H54 (cell line): Measurements from ENCODE around the gene MRPL58.
"Not testable (repeated sequence)": the region's sequence is repeated elsewhere in the genome, so short reads cannot be mapped to it uniquely, and the experiment has no call there.

Source experiments
- DNase-seq: peaks from one replicate; pipeline ENCODE4 v3.0.0; 2011; ENCODE audit warnings: low spot score, mixed read lengths; ENCODE audit not compliant: insufficient read length
- FAIRE-seq: peaks from 3 replicates; lab custom pipeline; 2011; peaks lifted over from hg19 to GRCh38; lab: Jason Lieb, UNC
- POLR2A ChIP-seq: IDR thresholded peaks from 2 replicates; pipeline ENCODE4 v1.6.1; 2011; ENCODE audit warnings: low read depth, mild to moderate bottlenecking, low read length

Gene MRPL58

DNA sequence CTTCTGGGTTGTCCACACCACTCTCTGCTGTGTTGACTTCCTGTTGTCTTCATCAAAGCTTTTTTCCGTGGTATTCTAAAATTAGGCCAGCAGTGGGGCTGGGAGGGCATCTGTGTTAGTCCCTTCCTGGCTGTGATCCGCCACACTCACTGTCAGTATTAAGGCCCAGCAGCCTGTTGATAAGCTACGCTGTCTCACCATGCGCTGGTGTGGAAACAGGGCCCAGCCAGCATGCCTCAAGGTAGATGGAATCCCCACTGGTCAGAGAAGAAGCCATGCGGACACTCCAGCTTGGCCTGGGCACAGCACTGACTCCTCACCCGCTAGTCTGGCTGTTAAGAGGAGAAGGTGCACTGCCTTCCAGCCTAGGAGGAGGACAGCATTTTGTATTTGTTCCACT is 13.7 kb upstream of the MRPL58 start:
- DNase-seq (no peak), FAIRE-seq (no peak)
- TF ChIP-seq POLR2A = no peak

DNA sequence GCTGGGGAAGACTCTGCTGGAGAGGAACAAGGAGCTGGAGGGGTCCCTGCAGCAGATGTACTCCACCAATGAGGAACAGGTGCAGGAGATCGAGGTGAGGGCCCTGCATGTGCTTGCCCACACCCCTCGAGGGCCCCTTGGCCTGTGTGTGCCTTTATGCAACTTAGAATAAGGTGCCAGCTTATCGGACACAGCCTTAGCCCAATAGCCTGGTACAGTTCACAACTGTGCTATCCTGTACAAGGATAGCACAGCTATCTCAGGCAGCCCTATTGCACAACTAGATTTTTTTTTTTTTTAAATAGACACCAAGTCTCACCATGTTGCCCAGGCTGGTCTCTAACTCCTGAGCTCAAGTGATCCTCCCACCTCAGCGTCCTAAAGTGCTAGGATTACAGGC is 12.9 kb upstream of the MRPL58 start:
- DNase-seq (no peak), FAIRE-seq (no peak)
- TF ChIP-seq POLR2A = no peak

GRCh38 chr17:75001915-75002843 is 10.3 kb upstream of the MRPL58 start:
- no peak for TF ChIP-seq POLR2A
- DNase-seq (no peak), FAIRE-seq (no peak)

DNA sequence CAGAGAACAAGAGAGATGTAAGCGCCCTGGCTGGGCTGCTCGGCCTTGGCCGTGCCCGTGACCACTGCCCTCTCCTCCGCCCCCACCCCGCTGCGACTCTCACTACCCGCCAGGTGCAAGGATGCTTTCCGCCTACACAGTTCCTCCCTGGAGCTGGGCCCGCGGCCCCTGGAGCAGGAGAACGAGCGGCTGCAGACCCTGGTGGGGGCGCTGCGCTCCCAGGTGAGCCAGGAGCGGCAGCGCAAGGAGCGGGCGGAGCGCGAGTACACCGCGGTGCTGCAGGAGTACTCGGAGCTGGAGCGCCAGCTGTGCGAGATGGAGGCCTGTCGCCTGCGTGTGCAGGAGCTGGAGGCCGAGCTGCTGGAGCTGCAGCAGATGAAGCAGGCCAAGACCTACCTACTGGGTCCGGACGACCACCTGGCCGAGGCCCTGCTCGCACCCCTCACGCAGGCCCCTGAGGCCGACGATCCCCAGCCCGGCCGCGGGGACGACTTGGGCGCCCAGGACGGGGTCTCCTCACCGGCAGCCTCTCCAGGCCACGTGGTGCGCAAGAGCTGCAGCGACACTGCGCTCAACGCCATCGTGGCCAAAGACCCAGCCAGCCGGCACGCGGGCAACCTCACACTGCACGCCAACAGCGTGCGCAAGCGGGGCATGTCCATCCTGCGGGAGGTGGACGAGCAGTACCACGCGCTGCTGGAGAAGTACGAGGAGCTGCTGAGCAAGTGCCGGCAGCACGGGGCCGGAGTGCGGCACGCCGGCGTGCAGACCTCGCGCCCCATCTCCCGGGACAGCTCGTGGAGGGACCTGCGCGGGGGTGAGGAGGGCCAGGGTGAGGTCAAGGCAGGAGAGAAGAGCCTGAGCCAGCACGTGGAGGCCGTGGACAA is 9.2 kb upstream of the MRPL58 start:
- no peak for TF ChIP-seq POLR2A

GRCh38 chr17:75003957-75004355 is 8.5 kb upstream of the MRPL58 start:
- DNase-seq (no peak), FAIRE-seq (no peak)
- no peak for TF ChIP-seq POLR2A

More for the DNA sequence above, 9.2 kb upstream of the MRPL58 start:
- FAIRE-seq (no peak), DNase-seq (no peak)

DNA sequence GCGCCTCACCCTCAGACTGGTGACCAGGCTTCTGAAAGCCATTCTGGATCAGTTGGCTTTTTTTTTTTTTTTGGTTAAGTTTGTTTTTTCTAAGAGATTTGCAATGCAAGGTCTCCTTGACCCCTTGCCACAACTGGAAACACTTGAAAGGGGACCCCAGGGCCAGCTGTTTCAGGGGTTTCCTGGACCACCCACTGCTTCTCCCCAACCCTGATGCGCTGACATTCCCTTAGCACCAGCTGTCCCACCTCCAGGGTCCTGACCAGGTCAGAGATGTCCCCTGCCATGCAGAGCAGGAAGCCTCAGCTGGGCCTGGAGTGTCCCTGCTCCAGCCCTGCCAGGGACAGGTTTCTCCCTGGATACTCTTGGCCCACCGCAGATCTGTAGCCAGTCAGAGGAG is 8.1 kb upstream of the MRPL58 start:
- no peak for TF ChIP-seq POLR2A
- FAIRE-seq (no peak), DNase-seq (no peak)

DNA sequence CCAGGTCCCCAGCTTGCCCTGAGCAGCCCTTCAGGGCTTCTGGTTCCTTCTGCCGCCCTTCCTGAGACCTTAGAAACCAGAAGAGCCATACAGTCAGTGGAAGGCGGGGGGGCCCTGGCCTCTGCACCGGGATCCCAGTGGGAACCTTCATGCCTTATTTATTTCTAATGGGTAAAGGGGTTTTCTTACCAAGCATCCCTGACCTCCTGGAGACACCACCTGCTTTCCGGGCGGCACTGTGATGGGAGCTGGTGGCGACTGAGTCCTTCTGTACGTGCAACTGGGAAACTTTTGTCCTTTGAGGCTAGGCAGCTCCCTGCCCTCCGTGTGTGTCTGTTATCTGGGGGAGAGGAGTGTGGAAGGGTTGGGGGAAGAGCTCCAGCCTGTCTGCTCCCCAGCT is 7.2 kb upstream of the MRPL58 start:
- DNase-seq = no peak
- TF ChIP-seq POLR2A = no peak
- FAIRE-seq = no peak

- not testable (repeated sequence) for DNase-seq, FAIRE-seq
These were observed 6.4 kb upstream of the MRPL58 start for GRCh38 chr17:75006084-75006483.

DNA sequence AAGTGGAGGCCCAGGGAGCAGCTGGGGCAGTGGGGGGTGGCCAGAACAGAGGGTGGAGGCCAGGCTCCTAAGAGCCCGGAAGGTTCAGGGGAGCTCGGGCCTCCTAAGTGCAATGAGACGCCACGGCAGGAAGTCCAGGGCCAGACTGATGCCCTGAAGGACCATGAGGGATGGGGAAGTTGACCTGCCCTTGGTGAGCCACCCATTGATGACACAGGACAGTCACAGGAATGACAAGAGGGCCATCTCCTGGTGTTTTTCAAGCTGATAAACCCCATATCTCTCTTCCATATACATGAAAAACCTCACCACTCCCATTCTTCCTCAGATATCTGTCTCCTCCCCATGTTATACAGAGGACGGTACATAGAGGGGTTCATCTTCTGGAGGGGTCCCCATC is 5.8 kb upstream of the MRPL58 start:
- no peak for TF ChIP-seq POLR2A
- FAIRE-seq = no peak
- no peak for DNase-seq

- FAIRE-seq (no peak), DNase-seq (no peak)
- TF ChIP-seq POLR2A = no peak
These were observed 4.1 kb upstream of the MRPL58 start for GRCh38 chr17:75008373-75008772.

- DNase-seq (no peak), FAIRE-seq (no peak)
- TF ChIP-seq POLR2A = no peak
These were observed 3.2 kb upstream of the MRPL58 start for GRCh38 chr17:75009139-75009724.

GRCh38 chr17:75010683-75011400 is 1.6 kb upstream of the MRPL58 start:
- no peak for FAIRE-seq
- no peak for DNase-seq
- no peak for TF ChIP-seq POLR2A

GRCh38 chr17:75011401-75012095 is 922 bp upstream of the MRPL58 start:
- no peak for FAIRE-seq
- no peak for TF ChIP-seq POLR2A
- no peak for DNase-seq
